ENCODE results near the gene CYSLTR2.

Gene CYSLTR2

DNA sequence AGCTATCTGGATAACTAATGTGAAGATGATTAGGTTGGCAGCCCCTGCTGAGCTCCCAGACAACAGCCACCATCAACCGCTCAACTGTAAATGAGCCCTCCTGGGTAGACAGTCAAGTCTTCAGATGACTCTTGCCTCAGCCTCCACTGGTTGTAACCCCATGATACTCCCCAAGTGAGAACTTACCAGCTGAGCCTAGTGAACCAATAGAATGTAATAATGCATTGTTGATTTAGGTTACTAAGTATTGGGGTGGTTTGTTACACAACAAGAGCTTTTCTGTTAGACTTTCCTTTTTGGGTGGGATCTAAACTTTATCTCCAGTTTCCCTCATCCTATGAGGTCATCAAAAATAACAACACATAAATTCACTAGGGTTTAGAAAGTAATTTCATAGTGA is 69.4 kb downstream of the CYSLTR2 start:
- TF ChIP-seq, protein P1, sequence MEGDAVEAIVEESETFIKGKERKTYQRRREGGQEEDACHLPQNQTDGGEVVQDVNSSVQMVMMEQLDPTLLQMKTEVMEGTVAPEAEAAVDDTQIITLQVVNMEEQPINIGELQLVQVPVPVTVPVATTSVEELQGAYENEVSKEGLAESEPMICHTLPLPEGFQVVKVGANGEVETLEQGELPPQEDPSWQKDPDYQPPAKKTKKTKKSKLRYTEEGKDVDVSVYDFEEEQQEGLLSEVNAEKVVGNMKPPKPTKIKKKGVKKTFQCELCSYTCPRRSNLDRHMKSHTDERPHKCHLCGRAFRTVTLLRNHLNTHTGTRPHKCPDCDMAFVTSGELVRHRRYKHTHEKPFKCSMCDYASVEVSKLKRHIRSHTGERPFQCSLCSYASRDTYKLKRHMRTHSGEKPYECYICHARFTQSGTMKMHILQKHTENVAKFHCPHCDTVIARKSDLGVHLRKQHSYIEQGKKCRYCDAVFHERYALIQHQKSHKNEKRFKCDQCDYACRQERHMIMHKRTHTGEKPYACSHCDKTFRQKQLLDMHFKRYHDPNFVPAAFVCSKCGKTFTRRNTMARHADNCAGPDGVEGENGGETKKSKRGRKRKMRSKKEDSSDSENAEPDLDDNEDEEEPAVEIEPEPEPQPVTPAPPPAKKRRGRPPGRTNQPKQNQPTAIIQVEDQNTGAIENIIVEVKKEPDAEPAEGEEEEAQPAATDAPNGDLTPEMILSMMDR (conservative IDR thresholded peaks at IDR 0.05; ENCODE audit: low read depth, low read length) = no peak
- Histone ChIP-seq H3K79me2 (ENCODE audit: insufficient read depth, low read depth) (no peaks in the 10 kb centered on the region), H3K27ac (no peak overlapping the region), H2AFZ (ENCODE audit: low read depth) (no peak overlapping the region), H3K4me1 (ENCODE audit: low read depth, poor library complexity, severe bottlenecking) (peaks cover 20% of the 10 kb centered on the region), H3K36me3 (ENCODE audit: insufficient read depth) (no peaks in the 10 kb centered on the region), H4K20me1 (ENCODE audit: insufficient read depth) (no peaks in the 10 kb centered on the region), H3K9ac (no peak overlapping the region), H3K27me3 (ENCODE audit: insufficient read depth, low read depth) (no peaks in the 10 kb centered on the region), H3K4me2 (no peak overlapping the region), H3K4me3 (IDR thresholded peaks at IDR 0.05; ENCODE audit: insufficient read depth, low read depth, low read length) (no peak overlapping the region)

DNA sequence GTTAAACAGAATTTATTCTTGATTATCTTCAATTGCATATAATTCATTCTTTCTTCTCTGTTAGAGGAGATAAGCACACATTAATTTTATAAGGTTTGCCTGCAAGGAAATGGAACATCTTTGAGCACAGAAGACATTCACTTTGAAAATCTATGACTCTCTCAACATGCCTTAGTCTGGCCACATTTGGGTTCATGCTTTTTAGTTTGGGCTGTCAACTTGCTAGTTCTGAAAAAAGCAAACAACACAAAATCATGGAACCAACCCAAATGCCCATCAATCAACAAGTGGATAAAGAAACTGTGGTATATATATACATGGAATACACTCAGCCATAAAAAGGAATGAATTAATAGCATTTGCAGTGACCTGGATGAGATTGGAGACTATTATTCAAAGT is 71.5 kb downstream of the CYSLTR2 start:
- TF ChIP-seq, protein P1 (conservative IDR thresholded peaks at IDR 0.05; ENCODE audit: low read depth, low read length) = no peak
- no peak overlapping the region for H2AFZ ChIP-seq (ENCODE audit: low read depth)
- H3K27ac ChIP-seq = no peak overlapping the region
- no peaks in the 10 kb centered on the region for H4K20me1 ChIP-seq (ENCODE audit: insufficient read depth)
- H3K27me3 ChIP-seq (ENCODE audit: insufficient read depth, low read depth) = no peaks in the 10 kb centered on the region
- H3K79me2 ChIP-seq (ENCODE audit: insufficient read depth, low read depth) = no peaks in the 10 kb centered on the region
- H3K4me3 ChIP-seq (IDR thresholded peaks at IDR 0.05; ENCODE audit: insufficient read depth, low read depth, low read length) = no peak overlapping the region
- H3K4me1 ChIP-seq (ENCODE audit: low read depth, poor library complexity, severe bottlenecking) = peaks cover 41% of the 10 kb centered on the region
- H3K9ac ChIP-seq = no peak overlapping the region
- no peaks in the 10 kb centered on the region for H3K36me3 ChIP-seq (ENCODE audit: insufficient read depth)
- no peak overlapping the region for H3K4me2 ChIP-seq

DNA sequence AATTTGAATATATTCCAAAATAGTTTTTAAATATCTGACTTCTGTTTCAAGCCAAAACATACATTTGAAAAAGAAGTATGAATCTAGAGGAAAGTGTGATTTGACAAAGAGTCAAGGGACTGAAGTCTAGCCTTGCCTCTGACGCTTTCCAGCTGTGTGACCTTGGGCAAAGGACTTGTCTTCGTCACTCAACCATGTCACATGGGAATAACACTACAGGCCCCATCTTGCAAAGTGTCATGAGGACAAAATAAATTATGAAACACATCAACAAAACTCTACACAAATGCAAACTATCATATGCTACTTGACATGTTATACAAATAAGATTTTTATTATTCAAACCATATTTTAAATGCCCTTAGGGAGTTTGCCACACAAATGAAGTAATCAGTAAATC is 73.0 kb downstream of the CYSLTR2 start:
- Histone ChIP-seq H3K4me3 (IDR thresholded peaks at IDR 0.05; ENCODE audit: insufficient read depth, low read depth, low read length) (no peak overlapping the region), H2AFZ (ENCODE audit: low read depth) (no peak overlapping the region), H3K27me3 (ENCODE audit: insufficient read depth, low read depth) (no peaks in the 10 kb centered on the region), H3K4me1 (ENCODE audit: low read depth, poor library complexity, severe bottlenecking) (peaks cover 47% of the 10 kb centered on the region), H4K20me1 (ENCODE audit: insufficient read depth) (no peaks in the 10 kb centered on the region), H3K36me3 (ENCODE audit: insufficient read depth) (no peaks in the 10 kb centered on the region), H3K4me2 (peak overlapping the region; percentile 90; the same call in 1 of the 2 replicates), H3K79me2 (ENCODE audit: insufficient read depth, low read depth) (no peaks in the 10 kb centered on the region), H3K9ac (peak overlapping the region; percentile 20; the same call in 1 of the 2 replicates), H3K27ac (peak overlapping the region; percentile 97)
- TF ChIP-seq, protein P1 (conservative IDR thresholded peaks at IDR 0.05; ENCODE audit: low read depth, low read length) = no peak

DNA sequence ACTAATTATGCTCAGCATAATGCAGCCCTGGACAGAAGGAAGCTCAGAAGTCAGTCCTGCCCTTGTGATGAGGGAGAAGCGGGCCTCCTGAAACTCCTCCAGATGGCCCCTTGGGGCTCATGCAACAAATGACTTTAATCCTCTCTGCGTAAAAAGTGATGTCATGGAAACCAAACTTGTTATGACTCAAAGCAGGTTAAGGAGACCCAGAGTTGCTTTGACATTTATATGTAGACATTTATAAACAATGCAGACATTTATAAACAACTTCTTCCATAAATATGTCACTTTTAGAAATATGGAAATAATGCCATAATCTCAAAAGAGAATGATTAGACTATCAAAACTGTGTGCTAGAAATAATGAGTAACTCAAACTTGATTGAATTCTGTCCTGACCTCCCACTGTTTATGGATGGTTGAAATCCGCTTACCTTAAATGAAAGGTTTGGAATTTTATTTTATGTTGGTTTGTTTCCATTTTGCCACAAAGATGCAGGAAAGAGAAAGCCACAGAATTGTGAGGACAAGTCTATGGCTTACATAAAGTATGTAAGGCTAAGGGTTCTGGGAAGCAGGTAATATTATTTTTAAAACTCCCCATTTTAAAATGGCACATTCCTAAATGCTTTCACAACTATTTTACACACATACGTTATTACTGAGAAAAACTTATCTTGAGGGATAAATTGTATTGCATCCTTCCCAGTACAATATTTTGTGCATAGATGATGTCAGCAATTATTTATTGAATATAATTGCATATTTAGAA is 73.7 kb downstream of the CYSLTR2 start:
- peak overlapping the region; percentile 90 for H3K4me2 ChIP-seq

More for the DNA sequence above, 73.7 kb downstream of the CYSLTR2 start:
- no peak overlapping the region for H3K4me3 ChIP-seq (IDR thresholded peaks at IDR 0.05; ENCODE audit: insufficient read depth, low read depth, low read length)
- no peak overlapping the region for H2AFZ ChIP-seq (ENCODE audit: low read depth)
- no peaks in the 10 kb centered on the region for H3K36me3 ChIP-seq (ENCODE audit: insufficient read depth)
- H4K20me1 ChIP-seq (ENCODE audit: insufficient read depth) = no peaks in the 10 kb centered on the region
- TF ChIP-seq, protein P1 (conservative IDR thresholded peaks at IDR 0.05; ENCODE audit: low read depth, low read length) = no peak
- H3K9ac ChIP-seq = peak overlapping the region; percentile 66
- peak overlapping the region; percentile 97 for H3K27ac ChIP-seq
- no peaks in the 10 kb centered on the region for H3K79me2 ChIP-seq (ENCODE audit: insufficient read depth, low read depth)
- H3K4me1 ChIP-seq (ENCODE audit: low read depth, poor library complexity, severe bottlenecking) = peaks cover 47% of the 10 kb centered on the region
- no peaks in the 10 kb centered on the region for H3K27me3 ChIP-seq (ENCODE audit: insufficient read depth, low read depth)

Data from KMS-11 (cell line).